ENCODE data around the gene ADGRL3. TPM values are rescaled to one million over a fixed set of nuclear protein-coding genes. Genes with fewer than 3 reads are reported as not detected.
"Not testable (repeated sequence)": the region's sequence is repeated elsewhere in the genome, so short reads cannot be mapped to it uniquely, and the experiment has no call there.

Gene ADGRL3
- total and polyA plus RNA-seq, 5 donors from 2014 or later, result not detected

DNA sequence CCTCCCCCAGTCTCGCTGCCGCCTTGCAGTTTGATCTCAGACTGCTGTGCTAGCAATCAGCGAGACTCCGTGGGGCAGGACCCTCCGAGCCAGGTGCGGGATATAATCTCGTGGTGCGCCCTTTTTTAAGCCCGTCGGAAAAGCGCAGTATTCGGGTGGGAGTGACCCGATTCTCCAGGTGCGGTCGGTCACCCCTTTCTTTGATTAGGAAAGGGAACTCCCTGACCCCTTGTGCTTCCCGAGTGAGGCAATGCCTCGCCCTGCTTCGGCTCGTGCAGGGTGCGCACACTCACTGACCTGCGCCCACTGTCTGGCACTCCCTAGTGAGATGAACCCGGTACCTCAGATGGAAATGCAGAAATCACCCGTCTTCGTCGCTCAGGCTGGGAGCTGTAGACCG is 172.7 kb downstream of the ADGRL3 start:
- H3K36me3 Mint-ChIP-seq; H3K36me3 ChIP-seq (ENCODE audit: control insufficient read depth, insufficient read depth, low read length); H3K27me3 Mint-ChIP-seq; H3K4me1 Mint-ChIP-seq; H3K4me1 ChIP-seq (ENCODE audit: control insufficient read depth, insufficient read depth, low read length, poor library complexity, severe bottlenecking); H3K9me3 ChIP-seq (ENCODE audit: control insufficient read depth in 2 of 2, low read length in 2 of 2); H3K4me3 ChIP-seq (ENCODE audit: low read depth, low read length); H3K27me3 ChIP-seq (ENCODE audit: control insufficient read depth, insufficient read depth, low read length); ATAC-seq (ENCODE audit: low read depth in 2 of 2); H3K4me3 Mint-ChIP-seq; H3K27ac Mint-ChIP-seq; DNase-seq; H3K27ac ChIP-seq (ENCODE audit: insufficient read depth, low read length, poor library complexity, severe bottlenecking): not testable (repeated sequence)
- peaks cover 0 to 13% (median 0%) of the 10 kb centered on the region in 7 donors for H3K9me3 Mint-ChIP-seq

DNA sequence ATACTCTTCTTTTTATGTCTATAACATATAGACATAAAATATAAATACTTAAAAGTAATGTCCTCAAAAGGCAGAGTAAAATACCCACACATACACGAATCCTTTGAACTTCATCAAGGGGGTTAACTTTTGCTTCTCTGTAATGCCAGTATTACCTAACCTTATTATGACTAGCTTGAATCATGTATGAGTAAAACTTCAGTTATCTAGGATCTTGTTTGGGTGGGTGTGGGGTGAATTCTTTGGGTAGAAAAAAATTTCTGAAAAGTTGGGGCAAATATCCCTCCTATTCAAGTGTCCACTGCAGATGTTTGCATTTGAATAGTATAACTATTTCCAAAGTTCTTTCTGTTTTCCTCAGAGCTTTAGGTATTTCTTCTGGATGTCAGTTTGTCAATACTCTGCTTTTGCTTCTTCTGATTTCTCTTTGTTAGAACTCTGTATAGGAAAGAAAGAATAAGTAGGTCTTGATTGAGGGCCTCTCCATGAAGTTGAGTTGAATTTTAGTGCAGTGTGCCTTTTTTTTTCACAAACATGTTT is 173.8 kb downstream of the ADGRL3 start:
- no peak overlapping the region for H3K27ac ChIP-seq (ENCODE audit: insufficient read depth, low read length, poor library complexity, severe bottlenecking)
- no peak for ATAC-seq (ENCODE audit: low read depth in 2 of 2)
- Mint-ChIP-seq H3K9me3 (peaks cover 0 to 13% (median 3%) of the 10 kb centered on the region in 7 donors), H3K27me3 (no peaks in the 10 kb centered on the region), H3K4me1 (no peaks in the 10 kb centered on the region), H3K4me3 (no peak overlapping the region), H3K27ac (no peak overlapping the region), H3K36me3 (no peaks in the 10 kb centered on the region)
- H3K4me3 ChIP-seq (ENCODE audit: low read depth, low read length), result no peak overlapping the region
- H3K4me1 ChIP-seq (ENCODE audit: control insufficient read depth, insufficient read depth, low read length, poor library complexity, severe bottlenecking), result no peaks in the 10 kb centered on the region
- H3K9me3 ChIP-seq (ENCODE audit: control insufficient read depth in 2 of 2, low read length in 2 of 2), result peaks cover 0 to 4% of the 10 kb centered on the region in 2 experiments
- no peak for DNase-seq
- H3K27me3 ChIP-seq (ENCODE audit: control insufficient read depth, insufficient read depth, low read length), result no peaks in the 10 kb centered on the region
- H3K36me3 ChIP-seq (ENCODE audit: control insufficient read depth, insufficient read depth, low read length), result no peaks in the 10 kb centered on the region

DNA sequence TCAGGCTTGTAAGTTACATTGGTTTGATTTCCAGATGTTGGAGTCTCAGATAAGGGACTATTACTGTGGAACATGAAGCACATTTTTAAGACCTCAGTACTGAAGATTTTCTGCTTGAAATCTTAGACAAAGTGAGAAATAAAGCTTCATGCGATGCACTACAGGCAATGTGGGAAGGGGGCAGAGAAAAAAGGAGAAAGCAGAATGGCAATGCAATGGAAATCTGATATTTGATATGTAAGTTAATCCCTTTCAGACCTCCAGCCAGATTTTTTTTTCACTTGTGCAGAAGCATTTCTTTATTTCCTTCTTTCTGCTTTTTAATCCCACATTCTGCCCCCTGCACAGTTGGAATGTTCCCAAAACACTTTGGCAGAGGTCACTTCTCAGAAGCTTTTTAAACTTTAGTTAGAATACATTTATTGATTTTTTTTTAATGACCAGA is 174.3 kb downstream of the ADGRL3 start:
- no peak overlapping the region for H3K4me3 Mint-ChIP-seq
- peaks cover 0 to 13% (median 4%) of the 10 kb centered on the region in 7 donors for H3K9me3 Mint-ChIP-seq

DNA sequence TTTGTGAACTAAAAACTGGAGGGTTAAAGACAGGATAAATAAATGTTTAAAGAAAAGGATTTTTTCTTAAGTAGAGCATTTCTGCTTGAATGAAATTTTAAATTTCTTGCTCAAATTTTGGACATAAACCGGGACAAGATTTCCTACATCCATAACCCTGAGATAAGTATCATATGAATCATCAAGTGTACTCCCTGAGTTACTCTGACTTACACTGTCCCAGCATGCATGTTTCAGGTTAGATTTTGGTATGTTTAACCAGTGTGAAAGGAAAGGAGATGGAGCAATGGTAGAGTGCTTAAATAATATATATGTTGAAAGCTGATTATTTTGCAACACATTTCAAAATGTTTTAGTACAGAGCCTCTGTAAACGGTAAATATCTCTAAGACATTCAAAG is 175.2 kb downstream of the ADGRL3 start:
- H3K27me3 Mint-ChIP-seq, result no peaks in the 10 kb centered on the region

More for the DNA sequence above, 174.3 kb downstream of the ADGRL3 start:
- no peak overlapping the region for H3K27ac ChIP-seq (ENCODE audit: insufficient read depth, low read length, poor library complexity, severe bottlenecking)
- no peaks in the 10 kb centered on the region for H3K27me3 Mint-ChIP-seq
- H3K9me3 ChIP-seq (ENCODE audit: control insufficient read depth in 2 of 2, low read length in 2 of 2), result peaks cover 0 to 4% of the 10 kb centered on the region in 2 experiments
- ATAC-seq (ENCODE audit: low read depth in 2 of 2) (no peak), DNase-seq (no peak)
- H3K36me3 Mint-ChIP-seq, result no peaks in the 10 kb centered on the region
- H3K36me3 ChIP-seq (ENCODE audit: control insufficient read depth, insufficient read depth, low read length), result no peaks in the 10 kb centered on the region
- no peaks in the 10 kb centered on the region for H3K27me3 ChIP-seq (ENCODE audit: control insufficient read depth, insufficient read depth, low read length)
- H3K27ac Mint-ChIP-seq, result no peak overlapping the region
- H3K4me1 ChIP-seq (ENCODE audit: control insufficient read depth, insufficient read depth, low read length, poor library complexity, severe bottlenecking), result no peaks in the 10 kb centered on the region
- H3K4me1 Mint-ChIP-seq, result no peaks in the 10 kb centered on the region
- H3K4me3 ChIP-seq (ENCODE audit: low read depth, low read length), result no peak overlapping the region

DNA sequence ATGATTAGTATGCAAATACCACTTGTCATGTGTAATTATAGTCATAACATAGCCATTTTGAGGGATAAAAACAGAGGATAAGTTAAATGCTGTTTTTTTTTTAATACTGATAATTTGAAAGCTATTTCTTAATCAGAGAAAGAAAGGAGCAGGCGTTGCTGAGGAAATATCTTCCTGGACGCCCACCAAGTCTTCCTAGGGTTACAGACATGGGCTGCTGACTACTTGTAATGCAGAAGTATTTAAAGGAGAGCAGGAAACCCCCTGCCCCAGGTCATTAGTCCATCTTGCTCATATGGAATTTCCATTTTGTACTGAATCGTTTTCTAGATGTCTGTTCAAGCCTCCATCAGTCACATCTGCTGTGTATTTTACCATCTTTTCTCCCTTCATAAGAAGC is 176.2 kb downstream of the ADGRL3 start:
- H3K27ac Mint-ChIP-seq, result no peak overlapping the region
- no peaks in the 10 kb centered on the region for H3K27me3 ChIP-seq (ENCODE audit: control insufficient read depth, insufficient read depth, low read length)
- H3K27me3 Mint-ChIP-seq, result no peaks in the 10 kb centered on the region
- H3K36me3 ChIP-seq (ENCODE audit: control insufficient read depth, insufficient read depth, low read length), result no peaks in the 10 kb centered on the region
- H3K36me3 Mint-ChIP-seq, result no peaks in the 10 kb centered on the region
- no peak for ATAC-seq (ENCODE audit: low read depth in 2 of 2)
- H3K4me3 ChIP-seq (ENCODE audit: low read depth, low read length), result no peak overlapping the region
- H3K4me3 Mint-ChIP-seq, result no peak overlapping the region
- DNase-seq, result no peak
- H3K9me3 ChIP-seq (ENCODE audit: control insufficient read depth in 2 of 2, low read length in 2 of 2), result peaks cover 0 to 4% of the 10 kb centered on the region in 2 experiments
- H3K4me1 ChIP-seq (ENCODE audit: control insufficient read depth, insufficient read depth, low read length, poor library complexity, severe bottlenecking), result no peaks in the 10 kb centered on the region
- H3K27ac ChIP-seq (ENCODE audit: insufficient read depth, low read length, poor library complexity, severe bottlenecking), result no peak overlapping the region
- H3K9me3 Mint-ChIP-seq, result peaks cover 0 to 15% (median 4%) of the 10 kb centered on the region in 7 donors
- no peaks in the 10 kb centered on the region for H3K4me1 Mint-ChIP-seq

More for the DNA sequence above, 175.2 kb downstream of the ADGRL3 start:
- Histone ChIP-seq H3K27me3 (ENCODE audit: control insufficient read depth, insufficient read depth, low read length) (no peaks in the 10 kb centered on the region), H3K4me1 (ENCODE audit: control insufficient read depth, insufficient read depth, low read length, poor library complexity, severe bottlenecking) (no peaks in the 10 kb centered on the region), H3K9me3 (ENCODE audit: control insufficient read depth in 2 of 2, low read length in 2 of 2) (peaks cover 0 to 4% of the 10 kb centered on the region in 2 experiments), H3K36me3 (ENCODE audit: control insufficient read depth, insufficient read depth, low read length) (no peaks in the 10 kb centered on the region), H3K4me3 (ENCODE audit: low read depth, low read length) (no peak overlapping the region), H3K27ac (ENCODE audit: insufficient read depth, low read length, poor library complexity, severe bottlenecking) (no peak overlapping the region)
- Mint-ChIP-seq H3K9me3 (peaks cover 0 to 13% (median 4%) of the 10 kb centered on the region in 7 donors), H3K4me1 (no peaks in the 10 kb centered on the region), H3K4me3 (no peak overlapping the region), H3K27ac (no peak overlapping the region), H3K36me3 (no peaks in the 10 kb centered on the region)
- DNase-seq (no peak), ATAC-seq (ENCODE audit: low read depth in 2 of 2) (no peak)

DNA sequence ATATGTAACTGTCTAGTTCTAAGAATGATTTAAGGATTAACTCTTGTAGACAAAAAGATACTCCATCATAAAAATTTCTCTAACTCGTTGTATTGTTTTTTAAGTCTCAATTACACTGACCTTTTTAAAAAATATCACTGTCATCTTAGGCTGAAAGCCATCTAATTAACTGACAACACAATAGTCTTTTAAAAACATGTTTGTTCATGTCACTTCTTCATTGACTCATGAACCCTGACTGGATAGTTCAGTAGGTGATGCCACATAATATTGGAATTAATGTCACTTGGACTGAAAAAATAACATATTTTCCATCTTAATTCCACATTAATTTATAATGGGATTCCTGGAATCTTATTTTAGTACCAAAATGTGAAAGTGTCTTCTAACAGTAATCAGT is 179.3 kb downstream of the ADGRL3 start:
- peaks cover 0 to 4% of the 10 kb centered on the region in 2 experiments for H3K9me3 ChIP-seq (ENCODE audit: control insufficient read depth in 2 of 2, low read length in 2 of 2)
- H3K4me3 ChIP-seq (ENCODE audit: low read depth, low read length), result no peak overlapping the region
- Mint-ChIP-seq H3K4me1 (no peaks in the 10 kb centered on the region), H3K36me3 (no peaks in the 10 kb centered on the region), H3K4me3 (no peak overlapping the region), H3K27ac (no peak overlapping the region), H3K27me3 (no peaks in the 10 kb centered on the region), H3K9me3 (peaks cover 0 to 24% (median 4%) of the 10 kb centered on the region in 7 donors)
- ATAC-seq (ENCODE audit: low read depth in 2 of 2) (no peak), DNase-seq (no peak)
- no peaks in the 10 kb centered on the region for H3K4me1 ChIP-seq (ENCODE audit: control insufficient read depth, insufficient read depth, low read length, poor library complexity, severe bottlenecking)
- H3K27ac ChIP-seq (ENCODE audit: insufficient read depth, low read length, poor library complexity, severe bottlenecking), result no peak overlapping the region
- no peaks in the 10 kb centered on the region for H3K27me3 ChIP-seq (ENCODE audit: control insufficient read depth, insufficient read depth, low read length)
- no peaks in the 10 kb centered on the region for H3K36me3 ChIP-seq (ENCODE audit: control insufficient read depth, insufficient read depth, low read length)

DNA sequence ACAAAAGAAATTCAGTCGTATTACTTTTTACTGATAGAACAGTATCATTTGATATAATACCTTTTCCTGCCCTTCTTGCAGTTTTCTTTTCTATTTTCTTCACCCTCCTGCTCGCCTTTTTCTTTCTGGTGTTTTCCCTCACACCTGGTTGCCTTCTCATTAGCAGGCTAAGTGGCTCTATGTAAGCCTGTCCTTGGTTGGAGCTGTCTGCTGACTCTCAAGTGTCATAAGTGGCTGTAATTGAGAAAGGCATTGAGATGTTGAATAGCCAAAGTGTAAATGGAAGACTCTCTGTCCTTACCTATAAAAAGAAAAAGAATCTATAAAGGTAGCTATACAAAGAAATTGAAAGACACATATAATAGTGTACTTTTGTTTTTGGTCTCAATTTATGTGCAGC is 180.7 kb downstream of the ADGRL3 start:
- no peak for ATAC-seq (ENCODE audit: low read depth in 2 of 2)
- Histone ChIP-seq H3K9me3 (ENCODE audit: control insufficient read depth in 2 of 2, low read length in 2 of 2) (peaks cover 4 to 5% of the 10 kb centered on the region in 2 experiments), H3K4me3 (ENCODE audit: low read depth, low read length) (no peak overlapping the region), H3K27me3 (ENCODE audit: control insufficient read depth, insufficient read depth, low read length) (no peaks in the 10 kb centered on the region), H3K27ac (ENCODE audit: insufficient read depth, low read length, poor library complexity, severe bottlenecking) (no peak overlapping the region), H3K36me3 (ENCODE audit: control insufficient read depth, insufficient read depth, low read length) (no peaks in the 10 kb centered on the region), H3K4me1 (ENCODE audit: control insufficient read depth, insufficient read depth, low read length, poor library complexity, severe bottlenecking) (no peaks in the 10 kb centered on the region)
- DNase-seq, result no peak
- Mint-ChIP-seq H3K27me3 (no peaks in the 10 kb centered on the region), H3K36me3 (no peaks in the 10 kb centered on the region), H3K4me1 (no peaks in the 10 kb centered on the region), H3K9me3 (peaks cover 0 to 30% (median 4%) of the 10 kb centered on the region in 7 donors), H3K4me3 (no peak overlapping the region), H3K27ac (no peak overlapping the region)

DNA sequence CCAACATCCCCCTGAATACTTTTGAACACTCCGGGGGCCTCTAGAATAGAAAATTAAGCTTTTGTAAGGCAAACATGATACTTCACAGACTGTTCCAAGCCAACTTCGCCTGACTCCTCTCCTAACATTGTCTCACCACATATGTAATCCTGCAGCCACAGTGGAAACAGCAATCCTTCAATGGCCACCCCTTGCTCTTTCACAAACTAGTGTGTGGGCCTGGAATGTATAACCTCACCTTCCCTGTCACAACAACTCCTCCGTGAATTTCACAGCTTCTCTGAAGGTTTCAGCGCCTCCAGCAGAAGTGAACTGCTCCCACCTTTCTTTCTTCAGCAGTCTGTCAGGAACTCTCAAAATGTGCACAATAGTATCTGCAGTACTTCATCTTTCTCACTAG is 185.1 kb downstream of the ADGRL3 start:
- Histone ChIP-seq H3K27me3 (ENCODE audit: control insufficient read depth, insufficient read depth, low read length) (no peaks in the 10 kb centered on the region), H3K9me3 (ENCODE audit: control insufficient read depth in 2 of 2, low read length in 2 of 2) (peaks cover 5 to 13% of the 10 kb centered on the region in 2 experiments), H3K36me3 (ENCODE audit: control insufficient read depth, insufficient read depth, low read length) (no peaks in the 10 kb centered on the region), H3K4me1 (ENCODE audit: control insufficient read depth, insufficient read depth, low read length, poor library complexity, severe bottlenecking) (no peaks in the 10 kb centered on the region), H3K4me3 (ENCODE audit: low read depth, low read length) (no peak overlapping the region), H3K27ac (ENCODE audit: insufficient read depth, low read length, poor library complexity, severe bottlenecking) (no peak overlapping the region)
- no peaks in the 10 kb centered on the region for H3K27me3 Mint-ChIP-seq
- no peak overlapping the region for H3K27ac Mint-ChIP-seq
- H3K4me1 Mint-ChIP-seq, result no peaks in the 10 kb centered on the region
- ATAC-seq (ENCODE audit: low read depth in 2 of 2), result no peak
- peaks cover 0 to 25% (median 6%) of the 10 kb centered on the region in 7 donors for H3K9me3 Mint-ChIP-seq
- DNase-seq, result no peak
- H3K4me3 Mint-ChIP-seq, result no peak overlapping the region
- no peaks in the 10 kb centered on the region for H3K36me3 Mint-ChIP-seq
